OCI-LY7 (cell line): ENCODE data around the gene RFPL3. TPM values are rescaled to one million over a fixed set of nuclear protein-coding genes. Genes with fewer than 3 reads are reported as not detected.

ENCODE experiments used
- BruUV-seq: library from RNA; stranded (reverse); fragments of 400-500 nt; replicated peaks from 2 replicates; lab custom pipeline; 2021; lab: Mats Ljungman, UMichigan
- CTCF ChIA-PET: fragments of 300-600 bp; sonication (Branson Sonifier 250); formaldehyde crosslinking; loops from one replicate; lab custom pipeline; 2022; ENCODE audit warnings: antibody characterized with exemption; ENCODE audit not compliant: unreplicated experiment; lab: Charles Lee
- POLR2A ChIA-PET: fragments of 300-600 bp; sonication (Branson Sonifier 250); formaldehyde crosslinking; loops from one replicate; lab custom pipeline; 2022; ENCODE audit warnings: antibody characterized with exemption; lab: Charles Lee
- DNase-seq: peaks from one replicate; pipeline ENCODE4 v3.0.0-alpha.2; 2015; ENCODE audit warnings: low spot score
- H2AFZ ChIP-seq: fragments of 200-600 bp; sonication (generic), shearing (Covaris generic); 2 replicates; pipeline ENCODE4 v1.6.1; 2014; ENCODE audit warnings: mild to moderate bottlenecking, antibody characterized with exemption, low read length, moderate library complexity
- H3K27ac ChIP-seq: fragments of 200-600 bp; sonication (generic); 2 replicates; pipeline ENCODE4 v1.5.1; 2014; ENCODE audit warnings: mixed run types, low read depth, mild to moderate bottlenecking, moderate library complexity, low read length, inconsistent platforms; ENCODE audit not compliant: poor library complexity, severe bottlenecking
- H3K36me3 ChIP-seq: fragments of 200-600 bp; sonication (generic); 2 replicates; pipeline ENCODE4 v1.6.1; 2014; ENCODE audit warnings: mild to moderate bottlenecking, antibody characterized with exemption, low read length, moderate library complexity, mixed read lengths; ENCODE audit not compliant: insufficient read depth
- H3K4me1 ChIP-seq: fragments of 200-600 bp; sonication (generic); 2 replicates; pipeline ENCODE4 v1.5.1; 2014; ENCODE audit warnings: mild to moderate bottlenecking, low read length; ENCODE audit not compliant: insufficient read depth, poor library complexity, severe bottlenecking
- H3K4me2 ChIP-seq: fragments of 200-600 bp; sonication (generic); 2 replicates; pipeline ENCODE4 v1.6.1; 2014; ENCODE audit warnings: mild to moderate bottlenecking, low read length
- H3K4me3 ChIP-seq: fragments of 200-600 bp; sonication (generic); 2 replicates; pipeline ENCODE4 v1.5.1; 2014; ENCODE audit warnings: mild to moderate bottlenecking, low read depth, low read length; ENCODE audit not compliant: poor library complexity, severe bottlenecking
- H3K79me2 ChIP-seq: fragments of 200-600 bp; sonication (generic); 2 replicates; pipeline ENCODE4 v1.6.1; 2016; ENCODE audit warnings: low read depth, mild to moderate bottlenecking, low read length, moderate library complexity, mixed read lengths; ENCODE audit not compliant: insufficient read depth
- H3K9me2 ChIP-seq: fragments of 200-600 bp; sonication (generic); 2 replicates; pipeline ENCODE4 v1.6.1; 2016; ENCODE audit warnings: mild to moderate bottlenecking, low read length, mixed read lengths; ENCODE audit not compliant: insufficient read depth
- H3K9me3 ChIP-seq: fragments of 200-600 bp; sonication (generic); 2 replicates; pipeline ENCODE4 v1.6.1; 2014; ENCODE audit warnings: mild to moderate bottlenecking, mixed run types, low read length, mixed read lengths
- H4K20me1 ChIP-seq: fragments of 200-600 bp; sonication (generic); 2 replicates; pipeline ENCODE4 v1.6.1; 2014; ENCODE audit warnings: mild to moderate bottlenecking, antibody characterized with exemption, low read length, moderate library complexity, mixed read lengths; ENCODE audit not compliant: insufficient read depth
- EZH2phosphoT487 ChIP-seq: fragments of 200-600 bp; sonication (generic); IDR thresholded peaks from 2 replicates; pipeline ENCODE4 v1.6.1; 2018; ENCODE audit warnings: low read depth, borderline replicate concordance, mild to moderate bottlenecking, mixed run types, antibody characterized with exemption, low read length, moderate library complexity, mixed read lengths
- intact Hi-C: fragments of 100-400 bp; cut with micrococcal nuclease; formaldehyde crosslinking; loops from one replicate; pipeline ENCODE4 v1.10.0; 2022; ENCODE audit not compliant: unreplicated experiment
- total RNA-seq, 2 experiments: library from RNA; depleted of rRNA in 1 of 2; stranded (reverse); fragments of >200 nt in 1 of 2; shearing (Covaris generic) in 1 of 2; gene quantifications; 2 replicates each; pipeline ENCODE4 v1.2.3, GENCODE V29; 2014 to 2022
- TF ChIP-seq, protein P1 (sequence below): fragments of 200-600 bp; sonication (generic); conservative IDR thresholded peaks from 2 replicates; pipeline ENCODE4 v1.5.1; 2014; ENCODE audit warnings: mild to moderate bottlenecking, antibody characterized with exemption, low read length, moderate library complexity, mixed read lengths

Gene RFPL3
- total RNA-seq, 2 experiments from 2014 or later: not detected

GRCh38 chr22:32407312-32407711 is 49.6 kb downstream of the RFPL3 start:
- Histone ChIP-seq H2AFZ (no peak overlapping the region), H3K4me1 (peaks cover 32% of the 10 kb centered on the region), H3K4me3 (no peak overlapping the region), H3K36me3 (peaks cover 62% of the 10 kb centered on the region), H4K20me1 (peaks cover 17% of the 10 kb centered on the region), H3K27ac (no peak overlapping the region), H3K79me2 (peaks cover 16% of the 10 kb centered on the region), H3K4me2 (peak overlapping the region; percentile 49), H3K9me2 (no peaks in the 10 kb centered on the region), H3K9me3 (no peaks in the 10 kb centered on the region)
- no TSS peak for BruUV-seq
- peak; percentile 53 for DNase-seq
- CTCF ChIA-PET: no interaction called here
- no peak for TF ChIP-seq EZH2phosphoT487
- POLR2A ChIA-PET: no interaction called here
- intact Hi-C loops: no loop called here

- Histone ChIP-seq H3K4me1 (peaks cover 37% of the 10 kb centered on the region), H3K79me2 (peaks cover 16% of the 10 kb centered on the region), H3K4me2 (peak overlapping the region; percentile 49), H3K36me3 (peaks cover 59% of the 10 kb centered on the region), H2AFZ (no peak overlapping the region), H3K9me3 (no peaks in the 10 kb centered on the region), H3K27ac (no peak overlapping the region), H4K20me1 (peaks cover 17% of the 10 kb centered on the region), H3K4me3 (no peak overlapping the region), H3K9me2 (0 out of 2 replicates have a peak, but pooled peaks cover 1% of the 10 kb centered on the region)
- no TSS peak for BruUV-seq
- intact Hi-C loops: no loop called here
- CTCF ChIA-PET: no interaction called here
- TF ChIP-seq, protein P1, sequence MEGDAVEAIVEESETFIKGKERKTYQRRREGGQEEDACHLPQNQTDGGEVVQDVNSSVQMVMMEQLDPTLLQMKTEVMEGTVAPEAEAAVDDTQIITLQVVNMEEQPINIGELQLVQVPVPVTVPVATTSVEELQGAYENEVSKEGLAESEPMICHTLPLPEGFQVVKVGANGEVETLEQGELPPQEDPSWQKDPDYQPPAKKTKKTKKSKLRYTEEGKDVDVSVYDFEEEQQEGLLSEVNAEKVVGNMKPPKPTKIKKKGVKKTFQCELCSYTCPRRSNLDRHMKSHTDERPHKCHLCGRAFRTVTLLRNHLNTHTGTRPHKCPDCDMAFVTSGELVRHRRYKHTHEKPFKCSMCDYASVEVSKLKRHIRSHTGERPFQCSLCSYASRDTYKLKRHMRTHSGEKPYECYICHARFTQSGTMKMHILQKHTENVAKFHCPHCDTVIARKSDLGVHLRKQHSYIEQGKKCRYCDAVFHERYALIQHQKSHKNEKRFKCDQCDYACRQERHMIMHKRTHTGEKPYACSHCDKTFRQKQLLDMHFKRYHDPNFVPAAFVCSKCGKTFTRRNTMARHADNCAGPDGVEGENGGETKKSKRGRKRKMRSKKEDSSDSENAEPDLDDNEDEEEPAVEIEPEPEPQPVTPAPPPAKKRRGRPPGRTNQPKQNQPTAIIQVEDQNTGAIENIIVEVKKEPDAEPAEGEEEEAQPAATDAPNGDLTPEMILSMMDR: no peak
- no peak for TF ChIP-seq EZH2phosphoT487
- POLR2A ChIA-PET: no interaction called here
- DNase-seq: no peak
These were observed 50.3 kb downstream of the RFPL3 start for GRCh38 chr22:32407936-32408335.

GRCh38 chr22:32409977-32410376 is 52.3 kb downstream of the RFPL3 start:
- intact Hi-C loops: no loop called here
- ChIA-PET POLR2A (interaction anchor here (0.7 kb wide), 1 partner anchor 11 kb away, joined by 6 read pairs; no protein-coding TSS in a partner anchor), CTCF (no interaction called here)
- DNase-seq: no peak
- H3K4me3 ChIP-seq: no peak overlapping the region
- TF ChIP-seq, protein P1: no peak
- TF ChIP-seq EZH2phosphoT487: no peak
- no peaks in the 10 kb centered on the region for H3K9me3 ChIP-seq
- H4K20me1 ChIP-seq: peaks cover 17% of the 10 kb centered on the region
- peaks cover 16% of the 10 kb centered on the region for H3K79me2 ChIP-seq
- H3K9me2 ChIP-seq: 0 out of 2 replicates have a peak, but pooled peaks cover 3% of the 10 kb centered on the region
- peaks cover 37% of the 10 kb centered on the region for H3K4me1 ChIP-seq
- peaks cover 42% of the 10 kb centered on the region for H3K36me3 ChIP-seq
- no peak overlapping the region for H2AFZ ChIP-seq
- H3K27ac ChIP-seq: no peak overlapping the region
- no TSS peak for BruUV-seq
- H3K4me2 ChIP-seq: peak overlapping the region; percentile 96; the same call in 1 of the 2 replicates
